Motor neuron (in vitro differentiated cells): ENCODE data around the gene HSF5. TPM values are rescaled to one million over a fixed set of nuclear protein-coding genes. Genes with fewer than 3 reads are reported as not detected.
A peak's percentile ranks its signal among the peaks of the same experiment; 100 is the strongest.

ENCODE experiments used
- ATAC-seq, 8 experiments: fragments of 200-7000 bp; cut with Tn5 transposase; replicated peaks in 6 of 8; 2 replicates each; pipeline ENCODE4 v1.8.0; 2021; ENCODE audit warnings: mild to moderate bottlenecking in 8 of 8, moderate library complexity in 8 of 8
- H3K27ac ChIP-seq, 2 donors: fragments of 250-450 bp; sonication (Bioruptor Pico); 2 replicates each; pipeline ENCODE4 v1.9.0; 2021; ENCODE audit warnings: antibody characterized with exemption in 2 of 2, mild to moderate bottlenecking in 2 of 2, moderate library complexity in 1 of 2
- H3K4me1 ChIP-seq, 2 donors: fragments of 250-450 bp; sonication (Bioruptor Pico); replicated peaks in 1 of 2; 2 replicates each; pipeline ENCODE4 v1.6.1; 2021; ENCODE audit warnings: antibody characterized with exemption in 2 of 2, mild to moderate bottlenecking in 2 of 2, moderate library complexity in 1 of 2
- H3K4me3 ChIP-seq, 5 donors: fragments of 250-450 bp; sonication (Bioruptor Pico); 2 replicates each; pipeline ENCODE4 v1.9.0; 2021; ENCODE audit warnings: antibody characterized with exemption in 5 of 5, mild to moderate bottlenecking in 5 of 5, moderate library complexity in 4 of 5
- WGBS, 10 experiments: fragments of 450-650 bp; shearing (Covaris generic); methylation state at CpG; one replicate each; pipeline ENCODE4 v1.0.0; 2022; 5-methylcytosine and 5-hydroxymethylcytosine counted together
- in situ Hi-C, 9 experiments: fragments of 400-800 bp; cut with MboI; loops; one replicate each; pipeline ENCODE4 v1.15.0; 2021; ENCODE audit warnings: low sequenced_read_pairs in 9 of 9, low pct_unique_long_range_greater_than_20kb in 2 of 9; ENCODE audit not compliant: unreplicated experiment in 9 of 9
- total RNA-seq, 8 experiments: library from RNA; unstranded; fragments of 300-600 nt; gene quantifications; 2 replicates each; pipeline versions ENCODE4 v1.2.3 to v1.2.4, GENCODE V29; 2022

HSF5 gene
- total RNA-seq, 8 experiments from 2014 or later = 0.04 to 0.14 (median 0.05) TPM; not detected in 3

DNA sequence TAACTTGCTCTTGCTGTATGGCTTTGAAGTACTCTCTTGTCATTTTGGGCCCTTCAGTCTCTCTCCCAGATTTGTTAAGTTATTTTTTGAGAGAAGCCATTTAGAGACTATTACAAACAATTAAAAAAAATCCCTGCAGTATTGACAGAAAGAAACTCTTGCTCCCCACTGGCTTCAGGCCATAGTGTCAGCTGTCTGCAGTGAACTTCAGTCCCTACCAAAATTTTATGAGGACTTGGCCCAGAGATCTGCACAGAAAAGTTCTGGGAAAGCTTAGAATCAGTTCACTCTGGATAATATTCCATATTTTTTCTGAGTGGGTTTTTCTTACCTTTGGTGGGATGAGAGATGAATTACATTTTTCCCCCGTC is 105.4 kb downstream of the HSF5 start:
- H3K4me1 ChIP-seq = no peaks in the 10 kb centered on the region
- 83 to 100% (median 96%) methylated on average over 1 of the region's 1 CpG; no CpG with 5 or more reads in 4 of the 10 experiments for WGBS, 10 experiments
- no peak for ATAC-seq
- no peak overlapping the region for H3K27ac ChIP-seq
- no peak overlapping the region for H3K4me3 ChIP-seq
- in situ Hi-C loops = no loop called here

- H3K4me3 ChIP-seq = no peak overlapping the region
- ATAC-seq = no peak
- WGBS, 10 experiments = 0 to 86% (median 57%) methylated on average over 1 to 4 of the region's 4 CpGs; no CpG with 5 or more reads in 2 of the 10 experiments
- H3K27ac ChIP-seq = no peak overlapping the region
- no peaks in the 10 kb centered on the region for H3K4me1 ChIP-seq
- in situ Hi-C loops = no loop called here
These were observed 105.9 kb downstream of the HSF5 start for GRCh38 chr17:58382108-58382871.

GRCh38 chr17:58381124-58382035 is 106.8 kb downstream of the HSF5 start:
- in situ Hi-C loops = no loop called here
- WGBS, 10 experiments = 0 to 65% (median 39%) methylated on average over 1 to 3 of the region's 3 CpGs; no CpG with 5 or more reads in 1 of the 10 experiments
- Histone ChIP-seq H3K4me3 (no peak overlapping the region), H3K4me1 (no peaks in the 10 kb centered on the region), H3K27ac (no peak overlapping the region)
- ATAC-seq = peak in 3 of 8 experiments; percentile 31 to 80 (median 56)

DNA sequence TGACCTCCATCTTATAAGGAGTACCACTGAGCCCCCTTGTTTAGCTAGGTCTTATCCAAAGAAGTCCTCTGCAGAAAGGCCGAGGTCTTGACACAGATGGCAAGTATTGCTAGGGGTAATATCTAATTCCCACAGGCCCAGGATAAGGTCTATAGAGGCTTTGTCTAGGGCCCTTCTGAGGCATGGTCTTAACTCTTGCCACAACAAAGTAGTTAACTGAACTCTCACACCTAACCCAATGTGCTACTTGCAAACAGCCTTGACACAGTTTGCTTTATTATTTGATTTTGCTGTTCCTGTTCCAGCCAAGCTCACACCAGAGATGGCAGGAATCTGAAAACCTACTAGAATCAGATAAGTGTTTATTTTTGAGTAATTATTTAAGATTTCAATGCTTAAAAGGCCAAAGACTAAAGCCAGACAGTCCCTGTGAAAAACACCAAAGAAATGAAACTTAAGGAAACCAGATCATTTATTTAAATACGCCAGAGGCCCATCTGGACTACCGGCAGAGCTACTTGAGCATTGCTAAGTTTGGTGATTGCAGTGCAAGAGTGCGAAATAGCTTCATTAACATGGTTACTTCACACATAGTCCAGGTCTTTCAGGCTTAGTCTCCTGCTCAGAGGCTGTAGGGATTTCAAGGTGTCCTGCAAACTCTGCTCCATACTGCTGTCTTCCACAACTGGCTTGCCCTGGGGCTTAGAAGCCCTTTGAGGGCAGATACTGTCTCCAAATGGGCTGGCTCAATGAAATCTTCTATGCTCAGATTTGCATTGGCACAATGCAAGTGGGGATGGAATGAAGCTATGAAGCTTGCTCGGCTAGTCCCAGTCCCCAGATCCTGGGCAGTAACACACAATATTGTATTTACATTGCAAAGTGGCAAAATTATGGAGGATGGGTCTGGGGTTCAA is 107.7 kb downstream of the HSF5 start:
- 25 to 100% (median 88%) methylated on average over 2 to 4 of the region's 5 CpGs; no CpG with 5 or more reads in 2 of the 10 experiments for WGBS, 10 experiments
- no peak overlapping the region for H3K4me3 ChIP-seq
- peak in 1 of 8 experiments; percentile 49 for ATAC-seq
- in situ Hi-C loops = no loop called here
- no peaks in the 10 kb centered on the region for H3K4me1 ChIP-seq
- H3K27ac ChIP-seq = no peak overlapping the region

- H3K4me3 ChIP-seq = no peak overlapping the region
- in situ Hi-C loops = no loop called here
- 0 to 100% (median 60%) methylated on average over 1 to 3 of the region's 3 CpGs; no CpG with 5 or more reads in 1 of the 10 experiments for WGBS, 10 experiments
- no peaks in the 10 kb centered on the region for H3K4me1 ChIP-seq
- H3K27ac ChIP-seq = no peak overlapping the region
- ATAC-seq = no peak
These were observed 108.7 kb downstream of the HSF5 start for GRCh38 chr17:58379511-58379824.

- in situ Hi-C loops = no loop called here
- 0 to 89% (median 68%) methylated on average over 1 to 6 of the region's 8 CpGs for WGBS, 10 experiments
These were observed 109.3 kb downstream of the HSF5 start for GRCh38 chr17:58378733-58379510.

GRCh38 chr17:58377661-58378060 is 110.5 kb downstream of the HSF5 start:
- ATAC-seq = no peak
- H3K4me1 ChIP-seq = no peaks in the 10 kb centered on the region
- no peak overlapping the region for H3K4me3 ChIP-seq
- H3K27ac ChIP-seq = no peak overlapping the region
- in situ Hi-C loops = no loop called here
- 0 to 100% (median 98%) methylated on average over 1 to 4 of the region's 5 CpGs; no CpG with 5 or more reads in 2 of the 10 experiments for whole genome bisulfite sequencing, 10 experiments

More at GRCh38 chr17:58378733-58379510, 109.3 kb downstream of the HSF5 start:
- H3K4me1 ChIP-seq = no peaks in the 10 kb centered on the region
- ATAC-seq = peak in 3 of 8 experiments; percentile 40 to 58 (median 52)
- H3K27ac ChIP-seq = no peak overlapping the region
- no peak overlapping the region for H3K4me3 ChIP-seq

DNA sequence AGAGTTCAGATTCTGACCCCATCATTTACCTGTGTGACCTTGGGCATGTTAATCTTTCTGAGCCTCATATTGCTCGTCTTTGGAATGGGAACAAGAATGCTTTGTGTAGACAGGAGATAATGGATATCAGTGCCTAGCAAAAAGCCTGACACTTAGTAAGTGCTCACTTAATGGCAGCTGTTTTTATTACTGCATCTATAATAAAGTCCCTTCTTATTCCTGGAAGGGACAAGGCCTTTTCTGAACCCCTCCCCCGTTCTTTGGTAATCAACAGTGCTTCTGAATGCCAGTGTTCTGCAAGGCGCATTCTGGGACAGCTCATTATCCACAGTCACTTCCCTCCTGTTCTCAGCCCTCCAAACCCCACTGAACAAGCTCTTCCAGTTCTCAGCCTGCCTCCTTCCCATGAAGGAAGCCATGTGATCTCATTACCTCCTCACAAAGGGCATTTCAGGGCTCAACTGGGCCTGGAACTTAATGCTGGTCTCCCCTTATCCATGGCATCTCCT is 111.1 kb downstream of the HSF5 start:
- H3K27ac ChIP-seq = no peak overlapping the region
- no peaks in the 10 kb centered on the region for H3K4me1 ChIP-seq
- H3K4me3 ChIP-seq = no peak overlapping the region
- in situ Hi-C loops = no loop called here
- 0 to 83% (median 64%) methylated on average over 1 to 3 of the region's 3 CpGs; no CpG with 5 or more reads in 3 of the 10 experiments for WGBS, 10 experiments
- ATAC-seq = no peak

GRCh38 chr17:58376472-58377000 is 111.7 kb downstream of the HSF5 start:
- Histone ChIP-seq H3K27ac (no peak overlapping the region), H3K4me3 (no peak overlapping the region), H3K4me1 (no peaks in the 10 kb centered on the region)
- 0 to 94% (median 38%) methylated on average over 1 to 3 of the region's 4 CpGs; no CpG with 5 or more reads in 2 of the 10 experiments for WGBS, 10 experiments
- in situ Hi-C loops = no loop called here
- ATAC-seq = no peak

DNA sequence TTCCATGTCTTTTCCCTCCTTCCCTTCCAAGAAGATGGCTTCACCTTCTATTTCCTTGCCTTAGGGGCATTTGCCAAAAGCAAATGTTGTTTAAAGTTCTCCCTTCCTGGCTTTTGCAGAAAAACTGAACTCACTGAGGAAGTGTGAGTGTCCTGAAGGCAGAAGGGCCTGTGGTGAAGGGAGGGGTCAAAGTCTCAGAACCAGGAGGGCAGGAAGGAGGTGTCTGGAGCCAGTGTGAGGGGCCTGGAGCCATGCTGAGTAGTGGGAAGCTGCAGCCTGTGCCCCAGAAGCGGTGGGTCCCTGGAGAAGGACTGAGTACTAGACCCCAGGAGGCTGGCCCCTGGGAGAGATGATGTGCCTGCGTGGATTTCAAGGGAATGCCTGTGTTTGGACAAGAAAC is 112.4 kb downstream of the HSF5 start:
- Histone ChIP-seq H3K4me1 (no peaks in the 10 kb centered on the region), H3K4me3 (no peak overlapping the region), H3K27ac (no peak overlapping the region)
- in situ Hi-C loops = no loop called here
- WGBS, 10 experiments = 0 to 100% (median 71%) methylated on average over 1 to 2 of the region's 2 CpGs; no CpG with 5 or more reads in 3 of the 10 experiments
- ATAC-seq = no peak

DNA sequence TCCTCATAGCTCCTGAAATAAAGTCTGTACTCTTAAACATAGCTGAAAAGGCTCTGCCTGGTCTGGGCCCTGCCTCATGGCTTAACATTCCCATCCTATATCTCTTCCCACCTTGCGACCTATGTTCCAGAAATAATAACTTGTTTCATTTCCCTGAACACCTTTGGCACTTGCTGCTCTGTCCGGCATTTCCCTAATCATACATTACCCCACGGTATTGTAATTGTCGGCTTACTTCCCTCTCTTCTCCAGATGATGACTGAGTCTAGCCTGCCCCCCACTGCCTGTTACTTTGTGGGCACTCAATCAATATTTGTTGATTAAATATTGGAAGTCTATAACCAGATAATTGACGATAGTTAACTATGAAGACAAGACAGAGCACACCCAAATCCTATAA is 113.0 kb downstream of the HSF5 start:
- H3K4me3 ChIP-seq = no peak overlapping the region
- no peaks in the 10 kb centered on the region for H3K4me1 ChIP-seq
- no peak for ATAC-seq
- 40 to 100% (median 89%) methylated on average over 1 to 5 of the region's 5 CpGs; no CpG with 5 or more reads in 1 of the 10 experiments for WGBS, 10 experiments
- no peak overlapping the region for H3K27ac ChIP-seq
- in situ Hi-C loops = no loop called here
